Large intestine (tissue), 3 donors: ENCODE data around the gene CEP44. TPM values are rescaled to one million over a fixed set of nuclear protein-coding genes. Genes with fewer than 3 reads are reported as not detected.
"Not testable (repeated sequence)": the region's sequence is repeated elsewhere in the genome, so short reads cannot be mapped to it uniquely, and the experiment has no call there.

ENCODE experiments used
- DNase-seq, 2 donors: peaks; one replicate each; pipeline versions ENCODE4 v3.0.0 to v3.0.0-alpha.2; 2013
- H3K27ac ChIP-seq: one replicate; pipeline ENCODE4 v1.5.1; 2013; ENCODE audit warnings: low read length
- H3K27me3 ChIP-seq: 2 replicates; pipeline ENCODE4 v1.6.1; 2013; ENCODE audit warnings: low read length; ENCODE audit not compliant: control insufficient read depth, insufficient read depth
- H3K36me3 ChIP-seq: 2 replicates; pipeline ENCODE4 v1.6.1; 2013; ENCODE audit warnings: low read length; ENCODE audit not compliant: control insufficient read depth, insufficient read depth
- H3K4me1 ChIP-seq: one replicate; pipeline ENCODE4 v1.6.1; 2013; ENCODE audit warnings: low read length; ENCODE audit not compliant: control insufficient read depth, insufficient read depth
- H3K4me3 ChIP-seq: one replicate; pipeline ENCODE4 v1.5.1; 2013; ENCODE audit warnings: low read length
- H3K9me3 ChIP-seq: one replicate; pipeline ENCODE4 v1.6.1; 2013; ENCODE audit warnings: mild to moderate bottlenecking, low read depth, low read length, moderate library complexity; ENCODE audit not compliant: control insufficient read depth
- WGBS: methylation state at CpG from one replicate; pipeline ENCODE4 v1.1.5; 2013; ENCODE audit warnings: low lambda C conversion rate; ENCODE audit not compliant: insufficient coverage; 5-methylcytosine and 5-hydroxymethylcytosine counted together
- polyA plus RNA-seq: library from polyadenylated mRNA; unstranded; fragments of 120-200 nt; gene quantifications from one replicate; pipeline ENCODE4 v1.2.1, GENCODE V29; 2013

The CEP44 gene
- polyA plus RNA-seq, 1 donor, result 22.2 TPM

DNA sequence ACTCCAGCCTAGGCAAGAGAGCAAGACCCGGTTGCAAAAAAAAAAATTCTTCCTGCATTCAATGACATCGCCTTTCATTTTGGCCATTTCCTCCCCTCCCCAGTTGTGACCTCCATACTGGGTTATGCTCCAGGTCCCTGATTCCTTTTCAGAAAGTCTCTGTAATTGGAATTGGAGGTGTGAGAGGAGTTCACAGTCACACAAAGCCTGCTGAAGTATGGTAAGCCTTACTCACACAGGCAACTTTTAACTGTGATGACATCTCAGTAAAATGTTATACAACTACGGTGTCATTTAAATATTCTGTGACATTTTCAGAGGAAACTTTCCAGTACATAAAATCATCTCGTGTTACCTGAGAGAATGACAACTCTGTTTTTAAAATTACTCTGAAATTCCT, 73.6 kb downstream of the CEP44 start:
- H3K4me3 ChIP-seq, result no peak overlapping the region
- H3K4me1 ChIP-seq, result no peaks in the 10 kb centered on the region
- no peaks in the 10 kb centered on the region for H3K27me3 ChIP-seq
- H3K36me3 ChIP-seq, result no peaks in the 10 kb centered on the region
- WGBS, result 100% methylated on average over 2 of the region's 4 CpGs
- no peak overlapping the region for H3K27ac ChIP-seq
- DNase-seq, result no peak
- H3K9me3 ChIP-seq, result no peaks in the 10 kb centered on the region

DNA sequence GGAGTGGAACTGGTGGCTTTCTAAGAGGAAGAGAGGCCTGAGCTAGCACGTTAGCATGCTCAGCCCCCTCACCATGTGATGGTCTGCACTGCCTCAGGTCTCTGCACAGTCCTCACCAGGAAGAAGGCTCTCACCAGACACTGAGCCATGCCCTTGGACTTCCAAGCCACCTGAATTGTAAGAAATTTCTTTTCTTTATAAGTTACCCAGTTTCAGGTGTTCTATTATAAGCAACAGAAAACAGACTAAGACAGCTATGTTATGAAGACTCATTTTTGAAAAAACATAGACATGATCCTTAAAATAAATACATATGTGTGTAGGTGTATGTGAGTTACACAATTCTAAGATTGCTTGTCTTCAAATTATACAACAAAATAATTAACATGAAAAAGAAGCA, 74.7 kb downstream of the CEP44 start:
- Histone ChIP-seq H3K4me3 (no peak overlapping the region), H3K9me3 (no peaks in the 10 kb centered on the region), H3K36me3 (no peaks in the 10 kb centered on the region), H3K4me1 (no peaks in the 10 kb centered on the region), H3K27ac (no peak overlapping the region), H3K27me3 (no peaks in the 10 kb centered on the region)
- no peak for DNase-seq
- WGBS, result no CpG with 5 or more reads among the region's 1 CpG

DNA sequence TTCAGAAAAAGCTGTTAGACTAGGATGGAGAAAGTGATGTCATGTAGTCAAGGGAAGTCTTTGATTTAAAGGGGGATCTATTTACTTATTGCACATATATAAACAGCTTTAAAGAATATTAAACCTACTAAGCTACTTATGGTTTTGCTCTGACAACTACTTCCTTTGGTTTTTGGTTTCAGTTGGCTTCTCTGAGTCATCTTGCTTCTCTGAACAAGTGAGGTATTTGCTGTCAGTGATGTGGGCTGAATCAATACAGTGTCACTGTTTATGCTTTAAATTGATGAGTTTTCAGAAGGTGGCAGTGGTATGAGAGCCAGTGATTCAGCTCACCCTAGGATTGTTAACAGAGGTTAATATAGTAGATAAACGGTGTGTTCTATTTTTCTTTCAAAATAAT, 75.1 kb downstream of the CEP44 start:
- H3K4me3 ChIP-seq, result no peak overlapping the region
- WGBS, result 75% methylated on average over 1 of the region's 1 CpG
- H3K9me3 ChIP-seq, result no peaks in the 10 kb centered on the region
- no peaks in the 10 kb centered on the region for H3K36me3 ChIP-seq
- H3K27me3 ChIP-seq, result no peaks in the 10 kb centered on the region
- no peak overlapping the region for H3K27ac ChIP-seq
- no peaks in the 10 kb centered on the region for H3K4me1 ChIP-seq
- DNase-seq, result no peak

GRCh38 chr4:174362340-174362739, 78.6 kb downstream of the CEP44 start:
- peak in 1 of 2 donors; percentile 21 for DNase-seq
- Histone ChIP-seq H3K27ac (no peak overlapping the region), H3K36me3 (no peaks in the 10 kb centered on the region), H3K9me3 (no peaks in the 10 kb centered on the region), H3K4me1 (no peaks in the 10 kb centered on the region), H3K4me3 (no peak overlapping the region), H3K27me3 (no peaks in the 10 kb centered on the region)
- WGBS, result no CpG with 5 or more reads among the region's 2 CpGs

DNA sequence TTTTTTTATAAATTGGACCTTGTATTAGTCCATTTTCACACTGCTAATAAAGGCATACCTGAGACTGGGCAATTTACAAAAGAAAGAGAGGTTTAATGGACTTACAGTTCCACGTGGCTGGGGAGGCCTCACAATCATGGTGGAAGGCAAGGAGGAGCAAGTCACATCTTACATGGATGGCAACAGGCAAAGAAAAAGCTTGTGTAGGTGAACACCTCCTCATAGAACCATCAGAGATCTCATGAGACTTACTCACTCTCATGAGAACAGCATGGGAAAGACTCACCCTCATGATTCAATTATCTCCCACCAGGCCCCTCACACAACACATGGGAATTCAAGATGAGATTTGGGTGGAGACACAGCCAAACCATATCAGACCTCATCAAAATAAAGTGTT, 80.1 kb downstream of the CEP44 start:
- no CpG with 5 or more reads among the region's 1 CpG for WGBS
- not testable (repeated sequence) for H3K27ac ChIP-seq, DNase-seq, H3K4me3 ChIP-seq, H3K36me3 ChIP-seq, H3K4me1 ChIP-seq, H3K9me3 ChIP-seq, H3K27me3 ChIP-seq

DNA sequence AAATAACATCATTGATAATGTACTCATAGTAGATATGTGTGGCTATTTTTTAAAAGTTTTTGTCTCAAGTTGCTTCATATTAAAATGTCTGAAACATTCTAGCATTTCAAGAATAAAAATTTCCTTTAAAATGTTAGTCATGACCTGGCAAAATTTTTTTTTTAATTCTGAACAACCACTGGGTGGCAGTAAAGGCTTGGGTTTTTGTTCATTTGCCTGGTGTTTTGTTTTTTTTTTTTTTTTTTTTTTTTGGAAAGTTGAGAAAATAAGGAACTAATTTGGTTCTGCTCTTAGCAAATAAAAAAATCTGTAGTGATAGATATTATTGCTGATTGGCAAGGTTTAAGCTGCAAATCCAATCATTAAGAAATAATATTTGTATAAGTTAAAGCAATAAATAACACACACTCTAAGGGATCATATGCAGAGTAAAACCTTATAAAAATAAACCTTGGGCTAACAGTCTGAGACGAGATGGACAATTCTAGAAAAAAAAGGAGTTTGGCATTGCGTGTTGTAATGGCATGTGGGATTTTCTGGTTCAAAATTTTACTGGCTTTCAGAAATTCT, 81.4 kb downstream of the CEP44 start:
- WGBS, result no CpG with 5 or more reads among the region's 2 CpGs

GRCh38 chr4:174369985-174370384, 86.3 kb downstream of the CEP44 start:
- no peak for DNase-seq
- 100% methylated on average over 1 of the region's 2 CpGs for WGBS
- H3K4me3 ChIP-seq, result no peak overlapping the region
- no peaks in the 10 kb centered on the region for H3K36me3 ChIP-seq
- no peaks in the 10 kb centered on the region for H3K27me3 ChIP-seq
- no peaks in the 10 kb centered on the region for H3K9me3 ChIP-seq
- H3K27ac ChIP-seq, result no peak overlapping the region
- H3K4me1 ChIP-seq, result no peaks in the 10 kb centered on the region

More for the DNA sequence above, 81.4 kb downstream of the CEP44 start:
- H3K27ac ChIP-seq, result no peak overlapping the region
- no peaks in the 10 kb centered on the region for H3K27me3 ChIP-seq
- DNase-seq, result peak in 1 of 2 donors; percentile 13
- H3K36me3 ChIP-seq, result no peaks in the 10 kb centered on the region
- H3K9me3 ChIP-seq, result no peaks in the 10 kb centered on the region
- H3K4me3 ChIP-seq, result no peak overlapping the region
- H3K4me1 ChIP-seq, result no peaks in the 10 kb centered on the region

GRCh38 chr4:174373821-174374220, 90.1 kb downstream of the CEP44 start:
- H3K36me3 ChIP-seq, result no peaks in the 10 kb centered on the region
- no peaks in the 10 kb centered on the region for H3K27me3 ChIP-seq
- no peak for DNase-seq
- H3K4me1 ChIP-seq, result no peaks in the 10 kb centered on the region
- no peaks in the 10 kb centered on the region for H3K9me3 ChIP-seq
- no CpG with 5 or more reads among the region's 1 CpG for WGBS
- H3K4me3 ChIP-seq, result no peak overlapping the region
- no peak overlapping the region for H3K27ac ChIP-seq

- H3K9me3 ChIP-seq, result no peaks in the 10 kb centered on the region
- no peaks in the 10 kb centered on the region for H3K4me1 ChIP-seq
- DNase-seq, result no peak
- no peak overlapping the region for H3K4me3 ChIP-seq
- no peaks in the 10 kb centered on the region for H3K36me3 ChIP-seq
- WGBS, result no CpG with 5 or more reads among the region's 8 CpGs
- no peak overlapping the region for H3K27ac ChIP-seq
- no peaks in the 10 kb centered on the region for H3K27me3 ChIP-seq
Measured at GRCh38 chr4:174375422-174375821, 91.7 kb downstream of the CEP44 start.

- no peak for DNase-seq
Measured at GRCh38 chr4:174377613-174378012, 93.9 kb downstream of the CEP44 start.

DNA sequence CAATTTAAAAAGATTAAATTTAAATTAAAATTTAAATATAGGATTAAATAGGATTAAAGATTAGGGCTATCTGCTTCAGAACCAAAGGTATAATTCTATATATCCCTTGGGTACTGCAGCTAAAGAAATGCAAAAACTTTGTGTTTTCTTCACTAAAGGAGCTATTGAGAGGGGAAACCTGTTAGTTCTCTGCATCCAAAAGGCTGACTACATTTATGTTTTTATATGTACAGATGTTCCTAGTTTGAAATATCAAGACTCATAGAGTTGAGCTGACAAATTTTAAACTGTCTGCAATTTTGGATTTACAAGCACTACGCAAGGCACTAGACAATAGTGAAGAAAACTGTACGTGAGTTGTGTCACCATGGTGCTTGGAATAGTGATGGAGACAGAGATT, 95.2 kb downstream of the CEP44 start:
- WGBS, result 92% methylated on average over 2 of the region's 2 CpGs
- DNase-seq, result no peak
- no peaks in the 10 kb centered on the region for H3K9me3 ChIP-seq
- no peaks in the 10 kb centered on the region for H3K36me3 ChIP-seq
- H3K27ac ChIP-seq, result no peak overlapping the region
- no peaks in the 10 kb centered on the region for H3K27me3 ChIP-seq
- no peak overlapping the region for H3K4me3 ChIP-seq
- peaks cover 6% of the 10 kb centered on the region for H3K4me1 ChIP-seq

More at GRCh38 chr4:174377613-174378012, 93.9 kb downstream of the CEP44 start:
- Histone ChIP-seq H3K4me1 (peaks cover under 1% of the 10 kb centered on the region), H3K4me3 (no peak overlapping the region), H3K9me3 (no peaks in the 10 kb centered on the region), H3K27me3 (no peaks in the 10 kb centered on the region), H3K27ac (no peak overlapping the region), H3K36me3 (no peaks in the 10 kb centered on the region)
- whole genome bisulfite sequencing, result no CpG with 5 or more reads among the region's 2 CpGs
